HepG2 (cell line): Measurements from ENCODE around the gene RIMOC1. TPM values are rescaled to one million over a fixed set of nuclear protein-coding genes. Genes with fewer than 3 reads are reported as not detected.
A peak's percentile ranks its signal among the peaks of the same experiment; 100 is the strongest.

Experiments used
- ATAC-seq: fragments of 200-7000 bp; cut with Tn5 transposase; 3 replicates; pipeline ENCODE4 v1.9.1; 2020; ENCODE audit warnings: mild to moderate bottlenecking, moderate library complexity
- Bru-seq: library from RNA; stranded (reverse); fragments of 400-500 nt; gene quantifications from one replicate; lab custom pipeline; 2021; lab: Mats Ljungman, UMichigan
- BruChase-seq, 2 experiments: library from RNA; stranded (reverse); fragments of 400-500 nt; gene quantifications; one replicate each; lab custom pipeline; 2021; lab: Mats Ljungman, UMichigan
- BruUV-seq: library from RNA; stranded (reverse); fragments of 400-500 nt; replicated peaks from 2 replicates; lab custom pipeline; 2021; lab: Mats Ljungman, UMichigan
- CTCF ChIA-PET: fragments of 300-600 bp; formaldehyde crosslinking; extraction: SDS; loops from one replicate; lab custom pipeline; 2021; ENCODE audit warnings: low total read pairs, inconsistent platforms, low intra/inter-chr PET ratio; lab: Yijun Ruan, JAX
- POLR2A ChIA-PET: fragments of 350-600 bp; sonication (Branson Sonifier 250); formaldehyde crosslinking; loops from one replicate; lab custom pipeline; 2020; ENCODE audit warnings: antibody characterized with exemption, inconsistent platforms; lab: Yijun Ruan, JAX
- DNase-seq: peaks from one replicate; pipeline ENCODE4 v3.0.0-alpha.2; 2015; ENCODE audit warnings: low spot score
- FAIRE-seq: peaks from 3 replicates; lab custom pipeline; 2011; peaks lifted over from hg19 to GRCh38; lab: Jason Lieb, UNC
- H2AFZ ChIP-seq: one replicate; pipeline ENCODE4 v1.6.1; 2011; ENCODE audit warnings: low read length, inconsistent platforms
- H3K27ac ChIP-seq: fragments of 300-600 bp; 3 replicates; pipeline ENCODE4 v1.8.0; 2011; ENCODE audit warnings: mixed run types, mild to moderate bottlenecking, mixed read lengths, low read length, inconsistent platforms; ENCODE audit not compliant: insufficient read depth; ENCODE audit errors: extremely low read length
- H3K27me3 ChIP-seq, 2 experiments: fragments of 200-600 bp in 1 of 2; 2 replicates in 1 of 2; 3 replicates in 1 of 2; pipeline versions ENCODE4 v1.6.0 to v1.8.0; 2011; ENCODE audit warnings: low read length in 2 of 2, mild to moderate bottlenecking in 2 of 2, moderate library complexity in 2 of 2, inconsistent platforms in 1 of 2; ENCODE audit not compliant: insufficient read depth in 2 of 2, control insufficient read depth in 1 of 2
- H3K36me3 ChIP-seq, 2 experiments: fragments of 200-600 bp in 1 of 2; replicated peaks in 1 of 2; 2 replicates in 1 of 2; 3 replicates in 1 of 2; pipeline versions ENCODE4 v1.5.1 to v1.8.0; 2011; ENCODE audit warnings: low read length in 2 of 2, inconsistent platforms in 1 of 2; ENCODE audit not compliant: insufficient read depth in 2 of 2, control insufficient read depth in 1 of 2
- H3K4me1 ChIP-seq: 2 replicates; pipeline ENCODE4 v1.5.1; 2012; ENCODE audit warnings: low read length, inconsistent platforms; ENCODE audit not compliant: insufficient read depth
- H3K4me2 ChIP-seq: 2 replicates; pipeline ENCODE4 v1.6.0; 2011; ENCODE audit warnings: low read depth, low read length, inconsistent platforms
- H3K4me3 ChIP-seq, 3 experiments: fragments of 200-600 bp in 1 of 3; sonication (generic), shearing (Covaris generic) in 1 of 3; replicated peaks in 1 of 3; 2 replicates each; pipeline ENCODE4 v1.5.1; 2011 to 2016; ENCODE audit warnings: low read length in 3 of 3, inconsistent platforms in 2 of 3, low read depth in 2 of 3, mild to moderate bottlenecking in 2 of 3, control low read depth in 1 of 3, mixed read lengths in 1 of 3; ENCODE audit not compliant: insufficient read depth in 1 of 3
- H3K79me2 ChIP-seq: one replicate; pipeline ENCODE4 v1.6.1; 2011; ENCODE audit warnings: low read length, inconsistent platforms; ENCODE audit not compliant: insufficient read depth
- H3K9ac ChIP-seq: 2 replicates; pipeline ENCODE4 v1.6.0; 2011; ENCODE audit warnings: mild to moderate bottlenecking, low read depth, low read length, inconsistent platforms; ENCODE audit not compliant: insufficient read depth
- H3K9me3 ChIP-seq: 2 replicates; pipeline ENCODE4 v1.5.1; 2012; ENCODE audit warnings: mild to moderate bottlenecking, low read length
- H4K20me1 ChIP-seq: 2 replicates; pipeline ENCODE4 v1.6.0; 2011; ENCODE audit warnings: inconsistent platforms, mild to moderate bottlenecking, low read length, moderate library complexity; ENCODE audit not compliant: insufficient read depth
- JUNB ChIP-seq: sonication (generic); formaldehyde crosslinking; IDR thresholded peaks from 2 replicates; pipeline ENCODE4 v1.8.0; 2022; ENCODE audit warnings: missing genetic modification reagents, mild to moderate bottlenecking, borderline replicate concordance
- KLF6 ChIP-seq: IDR thresholded peaks from 2 replicates; pipeline ENCODE4 v1.8.0; 2016; ENCODE audit warnings: missing biosample characterization, missing genetic modification reagents
- NFKB2 ChIP-seq: sonication (generic); formaldehyde crosslinking; IDR thresholded peaks from 2 replicates; pipeline ENCODE4 v1.4.0; 2020; ENCODE audit warnings: missing genetic modification reagents, borderline replicate concordance
- RORA ChIP-seq: sonication (generic); formaldehyde crosslinking; IDR thresholded peaks from 2 replicates; pipeline ENCODE4 v1.5.0; 2020; ENCODE audit warnings: mild to moderate bottlenecking, missing genetic modification reagents, moderate library complexity
- ZC3H4 ChIP-seq: sonication (generic); formaldehyde crosslinking; IDR thresholded peaks from 2 replicates; pipeline ENCODE4 v1.4.0; 2020; ENCODE audit warnings: missing genetic modification reagents, borderline replicate concordance
- ZNF10 ChIP-seq: sonication (generic); formaldehyde crosslinking; IDR thresholded peaks from 2 replicates; pipeline ENCODE4 v1.4.0; 2020; ENCODE audit warnings: mild to moderate bottlenecking, low read depth, missing genetic modification reagents, borderline replicate concordance
- ZNF354B ChIP-seq: sonication (generic); formaldehyde crosslinking; IDR thresholded peaks from 2 replicates; pipeline ENCODE4 v1.8.0; 2022; ENCODE audit warnings: mild to moderate bottlenecking, missing genetic modification reagents
- ZNF468 ChIP-seq: sonication (generic); formaldehyde crosslinking; IDR thresholded peaks from 2 replicates; pipeline ENCODE4 v1.8.0; 2022; ENCODE audit warnings: mild to moderate bottlenecking, moderate library complexity, missing genetic modification reagents
- ZNF530 ChIP-seq: sonication (generic); formaldehyde crosslinking; IDR thresholded peaks from 2 replicates; pipeline ENCODE4 v1.5.0; 2020; ENCODE audit warnings: low read depth, mild to moderate bottlenecking, missing genetic modification reagents
- ZZZ3 ChIP-seq: sonication (generic); formaldehyde crosslinking; IDR thresholded peaks from 2 replicates; pipeline ENCODE4 v1.4.0; 2020; ENCODE audit warnings: missing genetic modification reagents, mild to moderate bottlenecking, borderline replicate concordance
- WGBS: methylation state at CpG from one replicate; pipeline ENCODE4 v1.1.6; 2017; ENCODE audit warnings: low lambda C conversion rate; 5-methylcytosine and 5-hydroxymethylcytosine counted together
- in situ Hi-C: cut with HindIII; loops from 2 replicates; pipeline ENCODE4 v1.10.0; 2017; ENCODE audit warnings: low pct_unique_long_range_greater_than_20kb; ENCODE audit not compliant: extremely low pct_ligation_motif_present
- intact Hi-C: fragments of 100-400 bp; cut with micrococcal nuclease; formaldehyde crosslinking; loops from one replicate; pipeline ENCODE4 v1.10.0; 2022; ENCODE audit not compliant: unreplicated experiment
- long read RNA-seq, 2 experiments: library from RNA in 1 of 2; library from polyadenylated mRNA in 1 of 2; stranded (forward) in 1 of 2; unstranded in 1 of 2; transcript quantifications; one replicate each; pipeline ENCODE4 v2.0.0, GENCODE V29; 2019 to 2022
- polyA minus RNA-seq, 3 experiments: library from RNA; depleted of rRNA, polyadenylated mRNA; stranded (reverse); fragments of >200 nt; gene quantifications; 2 replicates each; pipeline ENCODE4 v1.2.3, GENCODE V29; 2011; ENCODE audit warnings: low replicate concordance in 1 of 3
- polyA plus RNA-seq, 8 experiments: library from polyadenylated mRNA; depleted of rRNA in 3 of 8; stranded (reverse) in 7 of 8; unstranded in 1 of 8; fragments of >200 nt; fragmentation: Illumina TruSeq in 4 of 8; extraction: Trizol in 4 of 8; gene quantifications; 2 replicates each; pipeline versions ENCODE4 v1.2.1 to v1.2.3, GENCODE V29; 2011 to 2016; ENCODE audit warnings: low read depth in 4 of 8, missing spikeins in 1 of 8, mixed read lengths in 1 of 8; ENCODE audit not compliant: insufficient read depth in 1 of 8
- total RNA-seq, 5 experiments: library from RNA; depleted of rRNA; stranded (reverse); fragments of >200 nt; fragmentation: Illumina TruSeq; extraction: Trizol; gene quantifications; 2 replicates each; pipeline ENCODE4 v1.2.3, GENCODE V29; 2016; ENCODE audit warnings: low read depth in 1 of 5
- TF ChIP-seq, protein P1 (sequence below): sonication (generic); formaldehyde crosslinking; IDR thresholded peaks from 2 replicates; pipeline ENCODE4 v1.9.0; 2021; ENCODE audit warnings: missing genetic modification reagents, borderline replicate concordance

RIMOC1 gene, protein sequence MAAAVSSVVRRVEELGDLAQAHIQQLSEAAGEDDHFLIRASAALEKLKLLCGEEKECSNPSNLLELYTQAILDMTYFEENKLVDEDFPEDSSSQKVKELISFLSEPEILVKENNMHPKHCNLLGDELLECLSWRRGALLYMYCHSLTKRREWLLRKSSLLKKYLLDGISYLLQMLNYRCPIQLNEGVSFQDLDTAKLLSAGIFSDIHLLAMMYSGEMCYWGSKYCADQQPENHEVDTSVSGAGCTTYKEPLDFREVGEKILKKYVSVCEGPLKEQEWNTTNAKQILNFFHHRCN
- total RNA-seq (2016; rRNA removed; fragmentation: Illumina TruSeq; extraction: Trizol) (16.9 and 29.6 TPM in 2 replicates), polyA plus RNA-seq (2011; rRNA removed) (10.7 and 16.3 TPM in 2 replicates), polyA minus RNA-seq (2011; rRNA and poly(A)+ RNA removed; ENCODE audit: low replicate concordance) (14.1 and 35.2 TPM in 2 replicates), Bru-seq, nascent RNA (percentile 94 among the genes with signal in this experiment), BruChase-seq, experiment 1, labeled RNA remaining after a 6-hour chase (percentile 93 among the genes with signal in this experiment), BruChase-seq, experiment 2, labeled RNA remaining after a 2-hour chase (percentile 96 among the genes with signal in this experiment)
- 2.1 and 3.2 TPM in 2 replicates for total RNA-seq (2016; cell fraction: cytosol; rRNA removed; fragmentation: Illumina TruSeq; extraction: Trizol; ENCODE audit: low read depth)
- 16.3 and 28.2 TPM in 2 replicates for total RNA-seq (2016; cell fraction: insoluble cytoplasmic fraction; rRNA removed; fragmentation: Illumina TruSeq; extraction: Trizol)
- 8.4 and 10.2 TPM in 2 replicates for total RNA-seq (2016; cell fraction: membrane; rRNA removed; fragmentation: Illumina TruSeq; extraction: Trizol)
- total RNA-seq (2016; cell fraction: nucleus; rRNA removed; fragmentation: Illumina TruSeq; extraction: Trizol) = 16.6 and 17.0 TPM in 2 replicates
- polyA plus RNA-seq (2011; cell fraction: cytosol; rRNA removed) = 5.3 and 9.7 TPM in 2 replicates
- 4.2 and 7.0 TPM in 2 replicates for polyA plus RNA-seq (2011; cell fraction: nucleus; rRNA removed)
- polyA plus RNA-seq (2012) = 4.9 and 6.3 TPM in 2 replicates
- 0.43 and 0.46 TPM in 2 replicates for polyA plus RNA-seq (2016; cell fraction: cytosol; fragmentation: Illumina TruSeq; extraction: Trizol; ENCODE audit: low read depth)
- 22.9 and 25.4 TPM in 2 replicates for polyA plus RNA-seq (2016; cell fraction: insoluble cytoplasmic fraction; fragmentation: Illumina TruSeq; extraction: Trizol; ENCODE audit: low read depth)
- polyA plus RNA-seq (2016; cell fraction: membrane; fragmentation: Illumina TruSeq; extraction: Trizol; ENCODE audit: low read depth) = 3.7 and 4.4 TPM in 2 replicates
- polyA plus RNA-seq (2016; cell fraction: nucleus; fragmentation: Illumina TruSeq; extraction: Trizol; ENCODE audit: insufficient read depth, low read depth) = 15.6 and 15.8 TPM in 2 replicates
- 9.8 and 10.4 TPM in 2 replicates for polyA minus RNA-seq (2011; cell fraction: cytosol; rRNA and poly(A)+ RNA removed)
- polyA minus RNA-seq (2011; cell fraction: nucleus; rRNA and poly(A)+ RNA removed) = 12.9 and 17.0 TPM in 2 replicates
- long read RNA-seq, experiment 1, full-length matches to known transcripts = 6 of 8 reads
- long read RNA-seq, experiment 1, partial matches to known transcripts = 0 of 8 reads
- long read RNA-seq, experiment 1, other reads (novel, unspliced or antisense) = 2 of 8 reads
- long read RNA-seq, experiment 2, partial matches to known transcripts = 0 of 6 reads
- long read RNA-seq, experiment 2, other reads (novel, unspliced or antisense) = 6 of 6 reads

DNA sequence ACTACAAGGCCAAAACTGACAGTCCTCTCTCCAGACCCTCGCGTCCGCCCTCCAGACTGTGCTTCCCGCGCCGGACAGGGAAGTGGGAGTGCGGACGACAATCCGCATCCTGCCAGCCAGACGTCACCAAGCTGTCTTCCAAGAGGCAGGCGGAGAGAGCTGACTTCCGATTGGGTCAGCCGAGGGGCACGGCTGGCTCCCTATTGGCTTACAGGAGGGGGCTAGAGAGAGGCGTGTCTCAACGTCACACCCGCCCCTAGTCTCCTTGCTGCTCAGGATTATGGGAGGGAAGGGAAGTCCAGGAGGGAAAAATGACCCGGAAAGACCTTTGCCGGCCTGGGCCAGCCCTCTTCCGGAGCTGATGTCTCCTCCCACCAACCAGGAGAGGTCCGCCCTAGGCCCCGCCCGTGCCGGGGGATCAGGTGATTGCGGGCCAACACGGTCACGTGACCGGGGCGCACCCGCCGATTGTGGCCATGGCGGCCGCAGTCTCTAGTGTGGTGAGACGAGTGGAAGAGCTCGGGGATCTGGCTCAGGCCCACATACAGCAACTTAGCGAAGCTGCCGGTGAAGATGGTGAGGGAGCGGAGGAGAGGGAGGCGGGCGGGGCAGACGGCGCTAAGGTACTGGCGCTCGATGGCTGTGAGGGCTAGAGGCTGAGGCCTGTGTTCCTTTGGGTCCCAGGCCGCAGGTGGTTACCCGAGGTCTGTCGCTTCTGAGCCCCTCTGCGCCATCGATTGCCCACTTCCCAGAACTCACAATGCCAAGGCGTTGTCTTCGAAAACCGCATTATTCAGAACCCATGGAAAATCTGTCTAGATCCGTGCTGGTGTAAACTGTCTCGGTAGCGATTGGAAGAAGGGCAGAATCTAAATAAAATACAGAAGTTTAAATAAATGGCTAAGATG lies at the start of gene RIMOC1:
Gene RIMOC1 (plus strand): TSS at position 453 of the 908 bp plus-strand sequence. CDS start 24 bp downstream, at position 477.
- CTCF ChIA-PET = no interaction called here
- TF ChIP-seq ZNF468 (CRISPR knock-in tag) (no peak), ZC3H4 (CRISPR knock-in tag) (no peak; the same call in 1 of the 2 replicates), JUNB (CRISPR knock-in tag) (peak; percentile 58; the same call in 1 of the 2 replicates), ZZZ3 (CRISPR knock-in tag) (peak; percentile 97; the same call in 1 of the 2 replicates), NFKB2 (CRISPR knock-in tag) (peak; percentile 86; the same call in 1 of the 2 replicates), ZNF10 (CRISPR knock-in tag) (no peak), RORA (no peak), ZNF354B (no peak), KLF6 (CRISPR knock-in tag) (peak; percentile 88), ZNF530 (CRISPR knock-in tag) (no peak)
- TF ChIP-seq, protein P1, sequence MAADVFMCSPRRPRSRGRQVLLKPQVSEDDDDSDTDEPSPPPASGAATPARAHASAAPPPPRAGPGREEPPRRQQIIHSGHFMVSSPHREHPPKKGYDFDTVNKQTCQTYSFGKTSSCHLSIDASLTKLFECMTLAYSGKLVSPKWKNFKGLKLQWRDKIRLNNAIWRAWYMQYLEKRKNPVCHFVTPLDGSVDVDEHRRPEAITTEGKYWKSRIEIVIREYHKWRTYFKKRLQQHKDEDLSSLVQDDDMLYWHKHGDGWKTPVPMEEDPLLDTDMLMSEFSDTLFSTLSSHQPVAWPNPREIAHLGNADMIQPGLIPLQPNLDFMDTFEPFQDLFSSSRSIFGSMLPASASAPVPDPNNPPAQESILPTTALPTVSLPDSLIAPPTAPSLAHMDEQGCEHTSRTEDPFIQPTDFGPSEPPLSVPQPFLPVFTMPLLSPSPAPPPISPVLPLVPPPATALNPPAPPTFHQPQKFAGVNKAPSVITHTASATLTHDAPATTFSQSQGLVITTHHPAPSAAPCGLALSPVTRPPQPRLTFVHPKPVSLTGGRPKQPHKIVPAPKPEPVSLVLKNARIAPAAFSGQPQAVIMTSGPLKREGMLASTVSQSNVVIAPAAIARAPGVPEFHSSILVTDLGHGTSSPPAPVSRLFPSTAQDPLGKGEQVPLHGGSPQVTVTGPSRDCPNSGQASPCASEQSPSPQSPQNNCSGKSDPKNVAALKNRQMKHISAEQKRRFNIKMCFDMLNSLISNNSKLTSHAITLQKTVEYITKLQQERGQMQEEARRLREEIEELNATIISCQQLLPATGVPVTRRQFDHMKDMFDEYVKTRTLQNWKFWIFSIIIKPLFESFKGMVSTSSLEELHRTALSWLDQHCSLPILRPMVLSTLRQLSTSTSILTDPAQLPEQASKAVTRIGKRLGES (CRISPR knock-in tag) = peak; percentile 81; the same call in 1 of the 2 replicates

More for the DNA sequence above, at the start of gene RIMOC1:
- Histone ChIP-seq H4K20me1 (no peaks in the 10 kb centered on the region), H3K79me2 (peaks cover 28% of the 10 kb centered on the region), H3K9me3 (no peaks in the 10 kb centered on the region), H3K4me3 (peak within 1 kb of the TSS; percentile 87 to 94 (median 93)), H3K4me2 (peak within 1 kb of the TSS; percentile 79), H3K27ac (peak within 1 kb of the TSS; percentile 86), H2AFZ (peak within 1 kb of the TSS; percentile 42), H3K9ac (peak within 1 kb of the TSS; percentile 96), H3K36me3 (peaks cover 3 to 21% of the 10 kb centered on the region in 2 experiments; a peak in 3 of 5 replicates), H3K4me1 (peaks cover 31% of the 10 kb centered on the region), H3K27me3 (no peaks in the 10 kb centered on the region; a peak in 1 of 5 replicates)
- WGBS = 0% methylated on average over 15 of the region's 55 CpGs
- intact Hi-C loops = loop anchor here (1.0 kb wide), 3 partner anchors 21 to 153 kb away; partner anchors contain the start of genes FBXO4 and OXCT1
- in situ Hi-C loops = no loop called here
- BruUV-seq = TSS peak; percentile 67
- POLR2A ChIA-PET = interaction anchor here (0.6 to 2.9 kb wide), 14 partner anchors 9 to 1217 kb away, joined by 3 to 81 read pairs (median 6); partner anchors contain the start of genes FBXO4, RPL37, SELENOP and ZNF131
- DNase-seq (peak; percentile 99), ATAC-seq (peak; percentile 99), FAIRE-seq (peak; percentile 92)
